ENCODE measurements around the gene PNMA3. TPM values are rescaled to one million over a fixed set of nuclear protein-coding genes. Genes with fewer than 3 reads are reported as not detected.

The PNMA3 gene
- total RNA-seq, 2 donors from 2014 or later, result 0.56 TPM; not detected in 1

Other genes starting within 250 kb of the PNMA3 start
- gene CETN2, start 225.7 kb upstream of the PNMA3 start, total RNA-seq, result 10 to 100 TPM; 16.3 to 27.1 TPM
- gene NSDHL, start 225.4 kb upstream of the PNMA3 start, total RNA-seq, result 10 to 100 TPM in 1 of 2 donors, 1 to 10 TPM in 1; 5.3 to 23.1 TPM
- gene ZNF185, start 158.4 kb upstream of the PNMA3 start, total RNA-seq, result 1 to 10 TPM; 8.1 to 8.5 TPM
- not detected for gene PNMA5, start 62.4 kb upstream of the PNMA3 start, total RNA-seq
- gene PNMA6A, start 16.0 kb downstream of the PNMA3 start, total RNA-seq, result 1 to 10 TPM; 8.1 to 8.7 TPM
- gene MAGEA1, start 122.8 kb downstream of the PNMA3 start, total RNA-seq, result not detected